22Rv1 (cell line): ENCODE results near the gene ARHGAP10.

Experiments
- CTCF ChIP-seq: fragments of 450-650 bp; IDR thresholded peaks from 2 replicates; pipeline ENCODE4 v1.5.1; 2017; ENCODE audit warnings: mild to moderate bottlenecking
- ZFX ChIP-seq: fragments of 450-650 bp; IDR thresholded peaks from 2 replicates; pipeline ENCODE4 v1.6.1; 2017; ENCODE audit warnings: antibody characterized with exemption, borderline replicate concordance

- TF ChIP-seq CTCF: no peak
- no peak for TF ChIP-seq ZFX
These were observed 55.3 kb downstream of the ARHGAP10 start for GRCh38 chr4:147787204-147787603.
